ENCODE results near the gene SH3GL2. TPM values are rescaled to one million over a fixed set of nuclear protein-coding genes. Genes with fewer than 3 reads are reported as not detected.

Gene SH3GL2
- total and polyA plus RNA-seq, 3 experiments from 2014 or later: not detected

- H3K4me1 ChIP-seq (ENCODE audit: insufficient read depth, low read length): no peaks in the 10 kb centered on the region
- ChIA-PET CTCF (no interaction called here), POLR2A (no interaction called here)
- H3K27ac ChIP-seq (ENCODE audit: low read depth, low read length): no peak overlapping the region
- H3K36me3 Mint-ChIP-seq: no peaks in the 10 kb centered on the region
- H3K4me3 ChIP-seq (ENCODE audit: low read length): no peak overlapping the region
- H3K9me3 Mint-ChIP-seq: peaks cover 4 to 35% (median 11%) of the 10 kb centered on the region in 5 donors
- H3K4me3 Mint-ChIP-seq: no peak overlapping the region
- no peaks in the 10 kb centered on the region for H3K4me1 Mint-ChIP-seq
- no peaks in the 10 kb centered on the region for H3K36me3 ChIP-seq (ENCODE audit: insufficient read depth, low read length)
- no peaks in the 10 kb centered on the region for H3K9me3 ChIP-seq (ENCODE audit: low read length)
- no peaks in the 10 kb centered on the region for H3K27me3 ChIP-seq (ENCODE audit: insufficient read depth, low read length, poor library complexity, severe bottlenecking)
- no peaks in the 10 kb centered on the region for H3K27me3 Mint-ChIP-seq
- no peak overlapping the region for H3K27ac Mint-ChIP-seq
- no peak for DNase-seq
These were observed 110.0 kb downstream of the SH3GL2 start for GRCh38 chr9:17688834-17689233.

DNA sequence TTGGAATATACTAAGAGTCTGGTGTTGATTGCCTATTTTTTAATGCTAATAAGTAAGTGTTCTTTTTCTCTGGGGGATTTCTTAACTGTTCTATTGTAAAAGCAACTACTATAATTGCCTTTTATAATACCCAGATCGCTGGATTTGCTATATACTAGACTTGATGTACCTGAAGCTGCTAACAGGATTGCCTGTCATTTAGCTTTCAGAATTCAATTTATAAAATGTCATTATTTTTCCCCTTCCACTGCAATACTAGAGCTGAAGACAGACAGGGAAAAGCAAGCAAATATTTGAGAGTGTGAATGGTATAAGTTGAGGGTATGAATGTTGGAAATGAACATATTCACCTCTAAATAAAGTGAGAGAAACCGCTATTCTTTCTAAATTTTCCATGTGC, 115.5 kb downstream of the SH3GL2 start:
- H3K36me3 ChIP-seq (ENCODE audit: insufficient read depth, low read length): no peaks in the 10 kb centered on the region
- DNase-seq: no peak
- Mint-ChIP-seq H3K36me3 (no peaks in the 10 kb centered on the region), H3K9me3 (peaks cover 3 to 18% (median 4%) of the 10 kb centered on the region in 5 donors), H3K27me3 (no peaks in the 10 kb centered on the region), H3K4me3 (no peak overlapping the region), H3K27ac (no peak overlapping the region), H3K4me1 (no peaks in the 10 kb centered on the region)
- no peak overlapping the region for H3K4me3 ChIP-seq (ENCODE audit: low read length)
- no peak overlapping the region for H3K27ac ChIP-seq (ENCODE audit: low read depth, low read length)
- POLR2A ChIA-PET: no interaction called here
- CTCF ChIA-PET: no interaction called here
- no peaks in the 10 kb centered on the region for H3K9me3 ChIP-seq (ENCODE audit: low read length)
- no peaks in the 10 kb centered on the region for H3K4me1 ChIP-seq (ENCODE audit: insufficient read depth, low read length)
- no peaks in the 10 kb centered on the region for H3K27me3 ChIP-seq (ENCODE audit: insufficient read depth, low read length, poor library complexity, severe bottlenecking)

DNA sequence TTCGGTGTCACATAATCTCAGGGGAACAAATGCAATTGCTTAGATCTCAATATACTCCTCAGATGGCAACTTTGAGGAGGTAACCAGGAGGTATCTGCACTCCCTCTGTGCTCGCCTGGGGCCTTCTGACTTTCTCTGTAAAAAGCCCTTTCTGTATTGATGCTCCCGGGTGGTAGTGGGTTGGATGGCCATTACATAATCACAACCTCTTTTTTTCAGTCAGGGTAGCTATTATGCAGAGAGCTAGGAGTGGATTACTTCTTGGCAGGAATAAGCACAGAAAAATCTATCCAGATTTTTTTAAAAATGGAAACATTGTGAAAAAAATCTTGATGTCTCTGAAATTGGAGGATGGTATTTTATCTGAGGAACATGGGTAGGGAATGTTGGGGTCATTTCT, 116.6 kb downstream of the SH3GL2 start:
- no peaks in the 10 kb centered on the region for H3K27me3 ChIP-seq (ENCODE audit: insufficient read depth, low read length, poor library complexity, severe bottlenecking)
- H3K27me3 Mint-ChIP-seq: no peaks in the 10 kb centered on the region
- H3K4me3 ChIP-seq (ENCODE audit: low read length): no peak overlapping the region
- no peaks in the 10 kb centered on the region for H3K36me3 Mint-ChIP-seq
- CTCF ChIA-PET: no interaction called here
- H3K4me3 Mint-ChIP-seq: no peak overlapping the region
- POLR2A ChIA-PET: no interaction called here
- no peak overlapping the region for H3K27ac ChIP-seq (ENCODE audit: low read depth, low read length)
- no peaks in the 10 kb centered on the region for H3K9me3 ChIP-seq (ENCODE audit: low read length)
- no peaks in the 10 kb centered on the region for H3K4me1 ChIP-seq (ENCODE audit: insufficient read depth, low read length)
- H3K4me1 Mint-ChIP-seq: no peaks in the 10 kb centered on the region
- DNase-seq: no peak
- H3K36me3 ChIP-seq (ENCODE audit: insufficient read depth, low read length): no peaks in the 10 kb centered on the region
- no peak overlapping the region for H3K27ac Mint-ChIP-seq
- H3K9me3 Mint-ChIP-seq: peaks cover 2 to 18% (median 9%) of the 10 kb centered on the region in 5 donors

GRCh38 chr9:17699615-17700330, 120.9 kb downstream of the SH3GL2 start:
- POLR2A ChIA-PET: no interaction called here

GRCh38 chr9:17706347-17706746, 127.5 kb downstream of the SH3GL2 start:
- Mint-ChIP-seq H3K4me1 (no peaks in the 10 kb centered on the region), H3K9me3 (peaks cover under 1 to 11% (median 4%) of the 10 kb centered on the region in 5 donors), H3K27me3 (no peaks in the 10 kb centered on the region), H3K36me3 (no peaks in the 10 kb centered on the region), H3K27ac (no peak overlapping the region), H3K4me3 (no peak overlapping the region)
- no peak for DNase-seq
- H3K9me3 ChIP-seq (ENCODE audit: low read length): no peaks in the 10 kb centered on the region
- no peak overlapping the region for H3K27ac ChIP-seq (ENCODE audit: low read depth, low read length)
- H3K4me3 ChIP-seq (ENCODE audit: low read length): no peak overlapping the region
- CTCF ChIA-PET: no interaction called here
- no peaks in the 10 kb centered on the region for H3K27me3 ChIP-seq (ENCODE audit: insufficient read depth, low read length, poor library complexity, severe bottlenecking)
- H3K4me1 ChIP-seq (ENCODE audit: insufficient read depth, low read length): no peaks in the 10 kb centered on the region
- POLR2A ChIA-PET: no interaction called here
- no peaks in the 10 kb centered on the region for H3K36me3 ChIP-seq (ENCODE audit: insufficient read depth, low read length)

More at GRCh38 chr9:17699615-17700330, 120.9 kb downstream of the SH3GL2 start:
- peaks cover 0 to 14% (median 5%) of the 10 kb centered on the region in 5 donors for H3K9me3 Mint-ChIP-seq
- H3K36me3 Mint-ChIP-seq: no peaks in the 10 kb centered on the region
- no peaks in the 10 kb centered on the region for H3K36me3 ChIP-seq (ENCODE audit: insufficient read depth, low read length)
- no peaks in the 10 kb centered on the region for H3K9me3 ChIP-seq (ENCODE audit: low read length)
- H3K4me1 Mint-ChIP-seq: no peaks in the 10 kb centered on the region
- H3K27ac ChIP-seq (ENCODE audit: low read depth, low read length): no peak overlapping the region
- H3K27ac Mint-ChIP-seq: no peak overlapping the region
- H3K4me3 ChIP-seq (ENCODE audit: low read length): no peak overlapping the region
- CTCF ChIA-PET: no interaction called here
- no peaks in the 10 kb centered on the region for H3K4me1 ChIP-seq (ENCODE audit: insufficient read depth, low read length)
- no peak overlapping the region for H3K4me3 Mint-ChIP-seq
- H3K27me3 ChIP-seq (ENCODE audit: insufficient read depth, low read length, poor library complexity, severe bottlenecking): no peaks in the 10 kb centered on the region
- no peak for DNase-seq
- no peaks in the 10 kb centered on the region for H3K27me3 Mint-ChIP-seq

GRCh38 chr9:17719053-17719452, 140.2 kb downstream of the SH3GL2 start:
- DNase-seq: no peak
- Histone ChIP-seq H3K27ac (ENCODE audit: low read depth, low read length) (no peak overlapping the region), H3K36me3 (ENCODE audit: insufficient read depth, low read length) (no peaks in the 10 kb centered on the region), H3K4me1 (ENCODE audit: insufficient read depth, low read length) (no peaks in the 10 kb centered on the region), H3K27me3 (ENCODE audit: insufficient read depth, low read length, poor library complexity, severe bottlenecking) (no peaks in the 10 kb centered on the region), H3K9me3 (ENCODE audit: low read length) (no peaks in the 10 kb centered on the region), H3K4me3 (ENCODE audit: low read length) (no peak overlapping the region)
- no peak overlapping the region for H3K27ac Mint-ChIP-seq
- ChIA-PET CTCF (no interaction called here), POLR2A (no interaction called here)
- no peak overlapping the region for H3K4me3 Mint-ChIP-seq
- H3K27me3 Mint-ChIP-seq: no peaks in the 10 kb centered on the region
- H3K36me3 Mint-ChIP-seq: no peaks in the 10 kb centered on the region
- no peaks in the 10 kb centered on the region for H3K4me1 Mint-ChIP-seq
- peaks cover under 1 to 16% (median 11%) of the 10 kb centered on the region in 5 donors for H3K9me3 Mint-ChIP-seq

GRCh38 chr9:17721954-17722353, 143.1 kb downstream of the SH3GL2 start:
- no peak overlapping the region for H3K27ac ChIP-seq (ENCODE audit: low read depth, low read length)
- Mint-ChIP-seq H3K36me3 (no peaks in the 10 kb centered on the region), H3K4me3 (no peak overlapping the region), H3K27ac (no peak overlapping the region), H3K9me3 (peaks cover 6 to 33% (median 14%) of the 10 kb centered on the region in 5 donors), H3K4me1 (no peaks in the 10 kb centered on the region), H3K27me3 (no peaks in the 10 kb centered on the region)
- H3K36me3 ChIP-seq (ENCODE audit: insufficient read depth, low read length): no peaks in the 10 kb centered on the region
- POLR2A ChIA-PET: no interaction called here
- no peaks in the 10 kb centered on the region for H3K4me1 ChIP-seq (ENCODE audit: insufficient read depth, low read length)
- no peaks in the 10 kb centered on the region for H3K27me3 ChIP-seq (ENCODE audit: insufficient read depth, low read length, poor library complexity, severe bottlenecking)
- no peak overlapping the region for H3K4me3 ChIP-seq (ENCODE audit: low read length)
- CTCF ChIA-PET: no interaction called here
- no peak for DNase-seq
- peaks cover 7% of the 10 kb centered on the region for H3K9me3 ChIP-seq (ENCODE audit: low read length)

- CTCF ChIA-PET: no interaction called here
These were observed 144.8 kb downstream of the SH3GL2 start for GRCh38 chr9:17723656-17724055.

More at GRCh38 chr9:17723656-17724055, 144.8 kb downstream of the SH3GL2 start:
- Histone ChIP-seq H3K36me3 (ENCODE audit: insufficient read depth, low read length) (no peaks in the 10 kb centered on the region), H3K4me1 (ENCODE audit: insufficient read depth, low read length) (no peaks in the 10 kb centered on the region), H3K4me3 (ENCODE audit: low read length) (no peak overlapping the region), H3K9me3 (ENCODE audit: low read length) (peaks cover 7% of the 10 kb centered on the region), H3K27ac (ENCODE audit: low read depth, low read length) (no peak overlapping the region), H3K27me3 (ENCODE audit: insufficient read depth, low read length, poor library complexity, severe bottlenecking) (no peaks in the 10 kb centered on the region)
- Mint-ChIP-seq H3K9me3 (peaks cover 6 to 31% (median 14%) of the 10 kb centered on the region in 5 donors), H3K27ac (no peak overlapping the region), H3K4me3 (no peak overlapping the region), H3K4me1 (no peaks in the 10 kb centered on the region), H3K36me3 (no peaks in the 10 kb centered on the region), H3K27me3 (no peaks in the 10 kb centered on the region)
- DNase-seq: no peak
- POLR2A ChIA-PET: no interaction called here

Measured in CD8-positive, alpha-beta memory T cell (primary cell).